HG03575 (cell line): ENCODE results near the gene PTPRA.
"Not testable (repeated sequence)": the region's sequence is repeated elsewhere in the genome, so short reads cannot be mapped to it uniquely, and the experiment has no call there.

Experiments used
- ATAC-seq: cut with Tn5 transposase; IDR thresholded peaks from one replicate; pipeline ENCODE4 v1.9.1; 2021; ENCODE audit not compliant: unreplicated experiment, insufficient number of reproducible peaks, low FRiP score; ENCODE audit errors: extremely low read depth

PTPRA gene, protein sequence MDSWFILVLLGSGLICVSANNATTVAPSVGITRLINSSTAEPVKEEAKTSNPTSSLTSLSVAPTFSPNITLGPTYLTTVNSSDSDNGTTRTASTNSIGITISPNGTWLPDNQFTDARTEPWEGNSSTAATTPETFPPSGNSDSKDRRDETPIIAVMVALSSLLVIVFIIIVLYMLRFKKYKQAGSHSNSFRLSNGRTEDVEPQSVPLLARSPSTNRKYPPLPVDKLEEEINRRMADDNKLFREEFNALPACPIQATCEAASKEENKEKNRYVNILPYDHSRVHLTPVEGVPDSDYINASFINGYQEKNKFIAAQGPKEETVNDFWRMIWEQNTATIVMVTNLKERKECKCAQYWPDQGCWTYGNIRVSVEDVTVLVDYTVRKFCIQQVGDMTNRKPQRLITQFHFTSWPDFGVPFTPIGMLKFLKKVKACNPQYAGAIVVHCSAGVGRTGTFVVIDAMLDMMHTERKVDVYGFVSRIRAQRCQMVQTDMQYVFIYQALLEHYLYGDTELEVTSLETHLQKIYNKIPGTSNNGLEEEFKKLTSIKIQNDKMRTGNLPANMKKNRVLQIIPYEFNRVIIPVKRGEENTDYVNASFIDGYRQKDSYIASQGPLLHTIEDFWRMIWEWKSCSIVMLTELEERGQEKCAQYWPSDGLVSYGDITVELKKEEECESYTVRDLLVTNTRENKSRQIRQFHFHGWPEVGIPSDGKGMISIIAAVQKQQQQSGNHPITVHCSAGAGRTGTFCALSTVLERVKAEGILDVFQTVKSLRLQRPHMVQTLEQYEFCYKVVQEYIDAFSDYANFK

DNA sequence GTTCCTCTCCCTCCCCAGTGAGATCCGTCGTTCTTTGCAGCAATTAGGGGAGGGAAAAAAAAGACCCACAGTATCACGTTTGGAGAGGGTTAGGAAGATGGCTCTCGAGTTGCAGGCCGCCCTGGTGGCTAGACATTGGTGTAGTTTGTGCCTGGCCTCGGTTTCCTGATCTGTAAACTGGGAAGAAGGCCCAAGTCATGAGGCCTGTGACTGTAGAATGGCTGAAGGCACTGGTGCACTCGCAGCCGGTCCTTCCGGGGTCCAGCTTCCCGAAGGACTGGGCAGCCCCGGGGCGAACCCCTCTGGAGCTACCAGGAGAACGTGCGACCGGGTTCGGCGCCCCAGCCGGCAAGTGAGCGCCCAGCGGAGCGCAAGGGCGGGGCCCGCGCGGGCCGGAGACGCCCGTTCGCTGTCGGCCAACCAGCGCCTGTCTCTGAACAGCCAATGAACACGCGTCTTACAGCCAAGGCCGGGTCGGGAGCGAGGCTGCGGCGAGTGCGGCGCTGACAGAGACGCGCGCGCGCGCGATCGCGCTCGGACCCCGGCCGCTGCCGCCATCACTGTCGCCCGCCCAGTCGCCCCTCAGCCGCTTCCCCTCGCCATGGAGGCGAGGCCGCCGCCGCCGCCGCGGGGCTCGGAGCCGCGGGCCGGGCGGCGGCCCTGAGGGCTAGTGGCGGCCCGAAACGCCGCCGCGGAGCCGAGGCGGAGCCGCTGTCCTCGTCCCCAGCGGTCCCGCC, at the start of gene PTPRA:
Gene PTPRA (plus strand): TSS at position 472 of the 737 bp plus-strand sequence. CDS start 90,797 bp downstream, outside the sequence.
- peak; percentile 37 for ATAC-seq

DNA sequence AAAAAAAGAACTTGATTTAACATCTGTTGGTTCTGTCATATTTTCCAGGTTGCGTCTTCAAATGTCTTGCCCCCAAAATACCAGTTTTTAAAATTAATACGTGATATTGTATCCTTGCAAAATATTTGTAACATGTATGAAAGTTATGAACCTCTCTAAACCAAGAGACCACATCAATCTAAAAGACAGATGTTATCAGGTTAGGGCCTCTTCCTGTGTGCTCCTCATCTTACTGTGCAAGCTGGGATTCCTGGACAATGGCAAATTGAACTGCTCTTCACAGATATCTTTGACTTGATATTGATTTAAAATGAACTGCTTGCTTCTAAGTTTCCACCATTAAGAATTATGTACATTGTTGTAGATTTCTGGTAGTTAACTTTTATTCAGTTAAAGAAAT, 47.5 kb upstream of the PTPRA start:
- ATAC-seq: no peak

DNA sequence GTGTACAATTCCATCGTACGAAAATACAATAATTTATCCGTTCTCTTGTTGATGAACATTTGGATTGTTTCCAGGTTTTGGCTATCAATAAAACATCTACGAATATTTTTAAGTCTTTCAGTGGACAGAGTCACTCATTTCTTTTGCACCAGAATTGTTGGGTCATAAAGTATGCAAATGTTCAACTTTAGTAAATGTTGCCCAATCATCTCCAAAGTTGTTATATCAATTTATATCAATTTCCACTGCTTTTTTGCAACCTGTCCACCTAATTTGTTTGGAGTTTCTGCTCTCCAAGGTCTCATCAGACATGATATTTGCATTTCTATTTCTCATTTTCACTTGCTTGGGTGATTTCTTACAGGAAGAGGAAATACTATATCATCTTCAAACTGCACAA, 46.6 kb upstream of the PTPRA start:
- no peak for ATAC-seq

DNA sequence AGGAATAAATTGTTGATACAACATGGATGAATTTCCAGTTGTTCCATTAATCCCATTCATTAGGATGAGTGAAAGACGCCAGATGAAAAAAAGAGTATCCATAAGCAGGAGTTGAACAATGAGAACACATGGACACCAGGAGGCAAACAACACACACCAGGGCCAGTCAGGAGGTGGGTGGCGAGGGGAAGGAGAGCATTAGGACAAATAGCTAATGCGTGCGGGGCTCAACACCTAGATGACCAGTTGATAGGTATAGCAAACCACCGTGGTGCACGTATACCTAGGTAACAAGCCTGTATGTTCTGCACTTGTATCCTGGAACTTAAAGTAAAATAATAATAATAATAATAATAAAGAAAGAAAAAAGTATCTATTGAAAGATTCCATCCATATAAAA, 43.9 kb upstream of the PTPRA start:
- ATAC-seq: no peak

DNA sequence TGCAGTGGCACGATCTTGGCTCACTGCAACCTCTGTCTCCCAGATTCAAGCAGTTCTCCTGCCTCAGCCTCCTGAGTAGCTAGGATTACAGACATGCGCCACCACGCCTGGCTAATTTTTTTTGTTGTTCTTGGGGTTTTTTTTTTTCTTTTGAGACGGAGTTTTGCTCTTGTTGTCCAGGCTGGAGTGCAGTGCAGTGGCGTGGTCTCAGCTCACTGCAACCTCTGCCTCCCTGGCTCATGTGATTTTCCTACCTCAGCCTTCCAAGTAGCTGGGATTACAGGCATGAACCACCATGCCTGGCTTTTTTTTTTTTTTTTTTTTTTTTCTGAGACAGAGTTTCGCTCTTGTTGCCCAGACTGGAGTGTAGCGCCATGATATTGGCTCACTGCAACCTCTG, 42.1 kb upstream of the PTPRA start:
- not testable (repeated sequence) for ATAC-seq

DNA sequence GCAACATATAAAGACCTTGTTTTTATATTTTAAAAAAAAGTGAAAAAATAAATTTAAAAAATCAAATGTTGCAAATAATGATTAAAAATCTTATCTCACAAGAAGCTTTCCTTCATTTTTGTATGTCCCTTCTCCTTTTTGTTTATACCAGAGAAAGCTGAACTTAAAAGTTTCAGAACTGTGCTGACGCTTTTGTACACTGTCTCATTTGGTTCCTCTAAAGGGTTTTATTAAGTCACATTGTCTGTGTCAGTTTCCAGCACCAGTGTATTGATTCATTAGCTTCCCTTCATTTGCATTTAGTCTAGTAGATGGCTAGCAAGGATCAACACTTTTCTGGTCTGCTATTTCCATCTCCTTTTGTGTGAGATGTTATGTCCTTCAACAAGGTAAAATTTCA, 39.5 kb upstream of the PTPRA start:
- no peak for ATAC-seq

DNA sequence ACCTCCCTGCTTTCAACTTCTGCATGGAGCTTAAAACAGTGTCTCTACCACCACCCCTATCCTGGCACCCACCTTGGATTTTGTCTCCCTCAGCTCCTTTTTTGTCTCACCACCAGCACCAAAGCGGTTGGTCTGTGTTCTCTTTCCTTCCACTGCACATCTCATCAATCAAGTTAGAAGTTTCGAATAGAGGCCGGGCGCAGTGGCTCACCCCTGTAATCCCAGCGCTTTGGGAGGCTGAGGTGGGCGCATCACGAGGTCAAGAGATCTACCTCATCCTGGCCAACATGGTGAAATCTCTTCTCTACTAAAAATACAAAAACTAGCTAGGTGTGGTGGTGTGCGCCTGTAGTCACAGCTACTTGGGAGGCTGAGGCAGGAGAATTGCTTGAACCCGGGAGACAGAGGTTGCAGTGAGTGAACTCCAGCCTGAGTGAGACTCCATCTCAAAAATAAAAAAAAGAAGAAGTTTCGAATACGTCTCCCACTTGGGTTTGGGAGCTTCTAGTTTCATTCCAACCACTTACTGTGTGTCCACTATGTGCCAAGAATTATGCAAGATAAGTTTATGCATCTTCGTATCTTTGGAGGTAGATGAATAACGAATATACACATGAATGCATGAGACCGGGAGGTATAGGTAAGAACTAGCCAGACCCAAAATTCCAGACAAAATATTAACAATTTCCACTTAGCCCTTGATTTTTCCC, 38.7 kb upstream of the PTPRA start:
- ATAC-seq: no peak

DNA sequence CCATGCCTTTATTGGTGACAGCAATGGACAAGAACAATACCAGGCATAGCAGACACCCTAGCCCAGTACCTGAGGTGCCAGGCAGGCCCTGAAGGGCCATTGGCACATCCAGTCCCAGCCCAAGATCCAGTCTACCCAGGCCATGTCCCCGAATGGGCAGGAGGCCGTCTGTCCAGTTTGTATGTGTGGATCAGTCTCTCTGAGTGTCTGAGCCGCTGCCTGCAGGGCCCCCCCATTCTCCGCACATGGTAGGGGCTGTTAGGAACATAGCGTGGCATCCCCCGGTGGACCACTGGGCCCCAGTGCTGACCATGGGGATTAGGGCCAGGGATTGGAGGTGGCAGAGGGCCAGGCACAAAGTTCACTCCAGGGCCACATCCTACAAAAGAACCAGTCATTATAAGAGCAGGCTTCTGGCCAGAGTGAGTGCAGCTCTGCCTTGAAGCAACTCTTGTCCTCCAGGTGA, 37.9 kb upstream of the PTPRA start:
- no peak for ATAC-seq

DNA sequence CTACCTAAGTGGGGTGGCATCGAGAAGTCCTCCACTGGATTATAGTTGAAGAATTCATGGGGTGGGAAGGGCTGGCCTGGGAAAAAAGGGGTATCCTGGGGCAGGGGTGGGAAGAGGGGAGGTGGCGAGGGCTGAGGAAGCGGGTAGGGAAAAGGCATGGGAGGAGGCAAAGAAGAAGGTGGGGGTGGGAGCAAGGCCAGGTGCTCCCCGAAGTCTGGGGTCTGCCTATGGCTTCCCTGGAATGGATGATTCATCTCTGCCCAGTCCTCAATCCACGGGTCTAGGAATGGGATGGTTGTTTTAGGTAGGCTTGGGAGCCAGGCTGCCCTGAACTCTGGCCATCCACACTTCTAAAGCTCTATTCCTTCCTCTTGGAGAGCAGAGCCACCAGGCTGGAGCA, 37.2 kb upstream of the PTPRA start:
- ATAC-seq: no peak

DNA sequence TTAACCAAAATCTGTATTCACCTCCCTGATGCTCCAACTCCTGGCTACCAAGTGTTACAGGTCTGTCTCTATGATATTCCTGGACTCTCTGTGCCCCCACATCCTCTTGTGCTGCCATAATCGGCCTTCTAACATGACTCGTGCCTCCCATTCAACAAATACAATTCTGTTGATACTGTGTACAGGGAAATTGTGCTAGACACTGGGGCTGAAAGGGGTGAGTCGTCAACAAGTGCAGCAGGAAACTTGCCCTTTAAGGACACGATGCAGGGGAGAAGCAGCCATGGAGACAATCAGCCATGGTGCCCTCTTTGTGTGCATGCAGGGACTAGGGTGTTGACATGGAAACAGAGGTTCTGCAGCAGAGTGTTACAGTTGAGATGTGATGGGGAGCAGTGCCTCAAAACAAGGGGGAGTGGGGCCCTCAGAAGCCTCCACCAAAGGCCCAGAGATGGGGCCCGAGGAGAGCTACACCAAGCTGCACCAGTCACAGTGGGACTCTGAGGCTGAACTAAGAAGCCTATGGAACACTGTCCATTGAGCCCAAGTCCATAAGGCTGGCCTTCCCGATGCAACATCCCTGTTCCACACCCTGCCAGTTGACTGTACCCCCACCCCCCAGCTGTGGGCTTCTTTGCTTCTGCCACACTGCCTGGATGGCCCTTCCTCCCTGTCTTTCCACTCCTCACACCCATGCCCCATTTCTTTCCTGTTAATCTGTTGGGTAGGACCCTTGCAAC, 35.9 kb upstream of the PTPRA start:
- ATAC-seq: no peak

DNA sequence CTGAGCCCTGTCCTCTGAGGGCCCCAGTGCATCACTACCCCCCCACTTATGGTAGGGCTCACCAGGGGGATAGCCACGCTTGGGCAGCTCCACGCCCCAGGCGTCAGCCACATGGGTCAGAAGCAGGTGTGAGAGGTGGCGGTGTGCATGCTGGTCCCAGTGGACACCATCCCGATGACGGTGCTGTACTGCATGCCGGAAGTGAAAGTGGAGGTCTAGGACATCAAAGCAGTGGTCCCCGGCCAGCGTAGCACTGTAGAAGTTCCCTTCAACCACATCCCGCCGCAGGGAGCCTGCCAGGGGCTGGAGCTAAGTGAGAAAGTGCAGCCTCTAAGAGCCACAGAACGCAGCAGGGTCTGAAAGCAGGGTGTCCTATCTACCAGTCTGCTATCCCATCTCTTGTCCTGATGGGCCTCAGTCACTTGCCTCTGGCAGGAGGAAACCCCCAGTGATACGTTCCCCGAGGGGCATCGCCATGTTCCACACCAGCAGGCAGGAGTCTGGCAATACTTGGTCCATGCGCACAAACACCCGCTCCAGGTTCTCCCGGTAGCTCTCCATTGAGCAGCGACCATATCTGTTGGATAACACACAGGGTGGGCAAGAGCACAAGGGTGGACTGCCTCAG, 35.0 kb upstream of the PTPRA start:
- no peak for ATAC-seq

DNA sequence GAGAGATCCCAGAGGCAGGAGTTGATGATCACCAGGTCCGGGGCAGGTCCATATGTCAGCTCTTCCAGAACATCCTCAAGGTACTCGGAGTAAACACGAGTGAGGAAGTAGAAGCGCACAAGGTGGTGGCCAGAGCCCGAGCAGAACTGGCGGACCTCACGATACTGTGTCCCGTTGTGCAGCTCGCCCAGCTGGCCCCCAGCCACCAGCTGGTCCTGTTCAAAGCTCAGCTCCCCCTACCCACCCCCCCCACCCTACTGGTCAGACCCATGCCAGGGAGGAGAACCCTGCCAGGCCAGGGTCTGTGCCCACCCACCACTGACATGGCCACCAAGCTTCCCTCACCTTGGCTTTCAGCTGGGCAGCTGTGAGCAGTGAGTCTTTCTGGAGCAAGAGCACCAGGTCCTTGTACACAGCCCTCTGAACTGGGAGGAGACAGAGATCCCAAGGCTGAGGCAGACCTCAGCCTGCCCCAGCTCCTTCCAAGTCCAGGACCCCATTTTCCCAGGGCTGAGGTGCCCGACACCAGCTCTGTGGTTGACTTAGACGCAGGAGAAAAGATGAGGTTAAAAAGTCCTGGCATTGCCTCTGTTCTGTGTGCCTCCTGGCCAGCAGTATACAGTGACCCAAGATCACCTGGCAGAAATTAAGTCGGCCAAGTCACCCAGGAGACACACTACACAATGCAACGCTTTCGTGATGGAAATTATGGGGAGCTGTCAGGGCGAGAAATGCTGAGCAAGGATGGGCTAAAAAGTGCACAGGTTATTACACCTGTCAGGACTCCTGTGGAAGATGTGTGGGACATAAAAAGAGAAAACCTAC, 34.2 kb upstream of the PTPRA start:
- ATAC-seq: no peak

DNA sequence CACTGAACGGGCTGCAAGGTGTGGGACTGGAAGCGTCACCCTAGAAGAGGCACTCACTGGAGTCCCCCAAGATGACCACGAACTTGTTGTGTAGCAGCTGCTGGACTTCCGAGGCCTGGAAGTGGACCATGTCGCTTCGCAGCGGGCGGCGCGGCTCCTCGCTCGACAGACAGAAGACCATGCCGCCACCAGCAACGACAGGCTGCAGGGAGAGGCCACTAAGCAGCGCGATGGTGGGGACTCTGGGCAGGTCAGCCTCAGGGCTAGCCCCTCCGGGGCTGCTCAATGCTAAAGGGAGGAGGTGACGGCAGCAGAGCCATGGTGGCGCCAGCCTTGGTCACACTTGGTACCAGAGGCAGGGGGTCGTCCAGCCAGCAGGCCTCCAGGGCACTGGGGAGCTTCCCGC, 33.5 kb upstream of the PTPRA start:
- ATAC-seq: no peak

DNA sequence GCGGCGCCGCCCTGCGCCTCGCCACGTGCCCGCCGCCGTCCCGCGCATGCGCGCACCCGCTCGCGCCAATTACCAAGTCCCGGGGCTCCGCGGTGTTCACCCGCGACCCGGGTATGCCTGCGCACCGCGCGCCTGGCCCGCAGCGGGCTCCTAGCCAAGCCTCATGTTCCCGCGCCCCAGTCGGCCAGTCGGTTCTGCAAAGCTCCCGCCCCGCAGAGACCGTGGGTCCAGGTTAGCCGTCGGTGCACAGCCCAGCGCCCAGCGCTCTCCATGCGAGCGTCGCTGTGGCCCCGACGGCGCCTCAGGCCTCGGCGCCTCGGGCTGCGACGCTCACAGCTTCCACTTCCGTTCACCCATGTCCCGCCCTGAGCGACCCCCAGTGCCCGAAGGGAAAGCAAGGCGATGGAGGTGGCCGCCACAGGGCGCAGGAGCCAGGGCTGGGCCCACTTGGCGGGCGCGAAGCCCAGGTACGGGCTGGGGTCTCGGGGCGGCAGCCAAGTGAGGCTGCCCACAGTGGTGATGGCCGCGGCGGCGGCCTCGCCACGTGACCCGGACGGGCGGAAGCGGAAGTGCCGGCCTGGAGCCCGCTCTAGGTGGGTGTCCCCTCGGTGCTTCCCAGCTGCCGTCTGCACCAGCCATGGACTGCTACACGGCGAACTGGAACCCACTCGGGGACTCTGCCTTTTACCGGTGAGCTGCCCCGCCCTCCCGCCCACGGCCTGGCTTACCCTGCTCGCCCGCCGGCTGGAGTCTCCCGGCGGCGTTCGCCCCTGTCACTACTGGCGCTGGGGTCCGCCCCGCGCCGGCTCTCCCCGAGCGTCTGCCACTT, 32.9 kb upstream of the PTPRA start, which contains the start of the genes PCED1A and VPS16:
Gene PCED1A (minus strand): TSS at position 518 of the 829 bp plus-strand sequence. CDS start 743 bp downstream, outside the sequence.
Gene VPS16 (plus strand): TSS at position 608 of the 829 bp plus-strand sequence. CDS start 30 bp downstream, at position 638.
- ATAC-seq: no peak

DNA sequence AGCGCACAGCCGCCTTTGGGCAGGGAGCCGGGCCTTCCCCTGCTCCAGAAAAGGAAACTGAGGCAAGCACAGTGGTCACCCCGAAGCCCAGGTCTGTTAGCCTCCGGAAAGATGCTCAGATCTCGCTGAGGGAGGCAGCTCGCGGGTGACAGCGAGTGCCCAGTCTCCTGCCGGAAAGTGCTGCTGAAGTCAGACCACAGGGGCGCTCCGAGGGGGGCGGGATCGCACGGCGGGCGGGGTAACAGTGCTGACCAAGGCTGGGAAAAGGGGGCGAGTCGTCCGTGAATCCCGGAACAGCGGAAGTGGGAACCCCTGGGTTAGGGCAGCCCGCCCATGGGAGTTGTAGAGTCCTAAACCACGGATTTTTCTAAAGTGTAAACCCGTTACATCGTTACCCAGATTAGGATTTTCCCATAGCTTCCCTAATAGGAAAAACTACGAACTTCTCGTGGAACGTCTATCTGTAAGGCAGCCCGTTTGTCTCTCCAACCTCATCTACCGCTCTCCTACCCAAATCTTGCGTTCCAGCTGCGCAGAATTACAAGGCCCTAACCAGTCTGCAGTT, 32.2 kb upstream of the PTPRA start:
- no peak for ATAC-seq

DNA sequence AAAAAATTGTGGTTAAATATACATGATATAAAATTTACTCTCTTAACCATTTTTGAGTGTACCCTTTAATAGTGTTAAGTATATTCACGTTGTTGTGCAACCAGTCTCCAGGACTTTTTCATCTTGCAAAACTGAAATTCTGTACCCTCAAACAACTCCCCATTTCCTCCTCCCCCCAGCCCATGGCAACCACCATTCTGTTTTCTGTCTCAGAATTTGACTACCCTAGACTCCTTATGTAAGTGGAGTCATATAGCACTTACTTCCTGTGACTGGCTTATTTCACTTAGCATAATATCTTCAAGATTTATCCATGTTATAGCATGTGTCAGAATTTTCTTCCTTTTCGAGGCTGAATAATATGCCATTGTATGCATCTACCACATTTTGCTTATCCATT, 27.7 kb upstream of the PTPRA start:
- no peak for ATAC-seq
